Fibroblast of pulmonary artery (primary cell): Measurements from ENCODE around the gene ZFHX3.

Experiments
- DNase-seq: peaks from one replicate; pipeline ENCODE4 v3.0.0-alpha.2; 2010; ENCODE audit warnings: low read depth
- H3K4me3 ChIP-seq: replicated peaks from 2 replicates; pipeline ENCODE4 v1.5.1; 2011; ENCODE audit warnings: low read depth, mild to moderate bottlenecking, control low read depth, low read length, moderate library complexity
- CTCF ChIP-seq: IDR thresholded peaks from 2 replicates; pipeline ENCODE4 v1.5.1; 2011; ENCODE audit warnings: mild to moderate bottlenecking, control low read depth, low read length, inconsistent platforms; ENCODE audit errors: missing control alignments

The ZFHX3 gene

GRCh38 chr16:72840631-72841381, 207.1 kb downstream of the ZFHX3 start:
- DNase-seq, result no peak
- TF ChIP-seq CTCF, result no peak
- no peak overlapping the region for H3K4me3 ChIP-seq

- TF ChIP-seq CTCF, result no peak
- H3K4me3 ChIP-seq, result no peak overlapping the region
- no peak for DNase-seq
These were observed 209.0 kb downstream of the ZFHX3 start for GRCh38 chr16:72838951-72839350.

- DNase-seq, result no peak
- no peak for TF ChIP-seq CTCF
- no peak overlapping the region for H3K4me3 ChIP-seq
These were observed 209.4 kb downstream of the ZFHX3 start for GRCh38 chr16:72838586-72838910.

- no peak for TF ChIP-seq CTCF
- no peak for DNase-seq
- H3K4me3 ChIP-seq, result no peak overlapping the region
These were observed 209.9 kb downstream of the ZFHX3 start for GRCh38 chr16:72837846-72838585.

GRCh38 chr16:72836985-72837384, 210.9 kb downstream of the ZFHX3 start:
- no peak for DNase-seq
- TF ChIP-seq CTCF, result no peak
- H3K4me3 ChIP-seq, result no peak overlapping the region

GRCh38 chr16:72836181-72836580, 211.7 kb downstream of the ZFHX3 start:
- DNase-seq, result no peak
- TF ChIP-seq CTCF, result no peak
- no peak overlapping the region for H3K4me3 ChIP-seq
